Astrocyte of the cerebellum (primary cell): ENCODE measurements around the gene COG1.

Source experiments
- DNase-seq: peaks from one replicate; pipeline ENCODE4 v3.0.0-alpha.2; 2011; ENCODE audit warnings: low read depth
- H3K4me3 ChIP-seq: 2 replicates; pipeline ENCODE4 v1.5.1; 2011; ENCODE audit warnings: mild to moderate bottlenecking, low read depth, low read length, moderate library complexity
- CTCF ChIP-seq: IDR thresholded peaks from 2 replicates; pipeline ENCODE4 v1.5.1; 2012; ENCODE audit warnings: low read length, low read depth, moderate library complexity, mild to moderate bottlenecking; ENCODE audit errors: missing control alignments
- in situ Hi-C: cut with HindIII; loops from 2 replicates; pipeline ENCODE4 v1.10.0; 2017; ENCODE audit warnings: low sequenced_read_pairs

COG1 gene

GRCh38 chr17:73186283-73187050 is 6.4 kb upstream of the COG1 start:
- H3K4me3 ChIP-seq: no peak overlapping the region
- no peak for TF ChIP-seq CTCF
- in situ Hi-C loops: no loop called here
- DNase-seq: no peak

- no peak for TF ChIP-seq CTCF
- no peak for DNase-seq
- no peak overlapping the region for H3K4me3 ChIP-seq
- in situ Hi-C loops: no loop called here
Observed at GRCh38 chr17:73187203-73187769, 5.6 kb upstream of the COG1 start.

GRCh38 chr17:73188011-73188410 is 4.8 kb upstream of the COG1 start:
- TF ChIP-seq CTCF: no peak
- in situ Hi-C loops: no loop called here
- DNase-seq: no peak
- H3K4me3 ChIP-seq: no peak overlapping the region

GRCh38 chr17:73189417-73190099 is 3.3 kb upstream of the COG1 start:
- peak; percentile 73 for TF ChIP-seq CTCF
- peak; percentile 39 for DNase-seq
- H3K4me3 ChIP-seq: no peak overlapping the region
- in situ Hi-C loops: no loop called here

GRCh38 chr17:73191443-73192205 is 1.2 kb upstream of the COG1 start:
- peak; percentile 48 for DNase-seq
- in situ Hi-C loops: no loop called here
- H3K4me3 ChIP-seq: peak overlapping the region; percentile 80
- peak; percentile 87 for TF ChIP-seq CTCF

- peak; percentile 22 for DNase-seq
- no peak for TF ChIP-seq CTCF
- in situ Hi-C loops: no loop called here
- peak overlapping the region; percentile 80 for H3K4me3 ChIP-seq
Observed at GRCh38 chr17:73192206-73192893, 505 bp upstream of the COG1 start.
